Testis (tissue), 3 donors: ENCODE measurements around the gene VRK2. TPM values are rescaled to one million over a fixed set of nuclear protein-coding genes. Genes with fewer than 3 reads are reported as not detected.

ENCODE experiments used
- DNase-seq: peaks from one replicate; pipeline ENCODE4 v3.0.0-alpha.2; 2019
- H3K27ac ChIP-seq, 2 donors: fragments of 200-600 bp; sonication (generic); one replicate each; pipeline ENCODE4 v1.5.1; 2019
- H3K27me3 ChIP-seq: fragments of 200-600 bp; sonication (generic); one replicate; pipeline ENCODE4 v1.5.1; 2019
- H3K36me3 ChIP-seq: fragments of 200-600 bp; sonication (generic); one replicate; pipeline ENCODE4 v1.5.1; 2017; ENCODE audit warnings: low read depth; ENCODE audit errors: missing control alignments
- H3K4me1 ChIP-seq: fragments of 200-600 bp; sonication (generic); one replicate; pipeline ENCODE4 v1.5.1; 2019
- H3K4me3 ChIP-seq, 2 donors: fragments of 200-600 bp; sonication (generic); one replicate each; pipeline ENCODE4 v1.5.1; 2017 to 2019
- H3K9me3 ChIP-seq: fragments of 200-600 bp; sonication (generic); one replicate; pipeline ENCODE4 v1.5.1; 2017
- POLR2A ChIP-seq: fragments of 450-650 bp; IDR thresholded peaks from one replicate; pipeline ENCODE4 v1.6.1; 2017; ENCODE audit warnings: antibody characterized with exemption, mild to moderate bottlenecking, moderate library complexity
- WGBS, 2 donors: methylation state at CpG; one replicate each; pipeline ENCODE4 v1.1.5; 2018; 5-methylcytosine and 5-hydroxymethylcytosine counted together
- intact Hi-C: fragments of 100-400 bp; cut with DNase I; formaldehyde crosslinking; loops from one replicate; pipeline ENCODE4 v1.15.1; 2023; ENCODE audit warnings: low total_unique reads
- polyA plus RNA-seq: library from polyadenylated mRNA; stranded (reverse); fragments of 350-450 nt; fragmentation: Illumina TruSeq; extraction: RNeasy Lipid Tissue Mini Kit (QIAGEN cat#74804); gene quantifications from one replicate; pipeline ENCODE4 v1.2.3, GENCODE V29; 2014; ENCODE audit warnings: low read depth, low replicate concordance; ENCODE audit not compliant: insufficient read depth
- total RNA-seq, 2 donors: library from RNA; depleted of rRNA; stranded (reverse); fragments of >200 nt; gene quantifications; one replicate each; pipeline ENCODE4 v1.2.3, GENCODE V29; 2016
- TF ChIP-seq, protein P1 (sequence below), 3 experiments: fragments of 450-650 bp in 2 of 3; fragments of 200-600 bp in 1 of 3; sonication (generic) in 1 of 3; IDR thresholded peaks; one replicate each; pipeline ENCODE4 v1.5.1; 2016 to 2019; ENCODE audit warnings: antibody characterized with exemption in 3 of 3, mild to moderate bottlenecking in 2 of 3, moderate library complexity in 1 of 3

Gene VRK2
- total and polyA plus RNA-seq, 3 donors from 2014 or later, result 16.6 to 18.5 (median 16.7) TPM

DNA sequence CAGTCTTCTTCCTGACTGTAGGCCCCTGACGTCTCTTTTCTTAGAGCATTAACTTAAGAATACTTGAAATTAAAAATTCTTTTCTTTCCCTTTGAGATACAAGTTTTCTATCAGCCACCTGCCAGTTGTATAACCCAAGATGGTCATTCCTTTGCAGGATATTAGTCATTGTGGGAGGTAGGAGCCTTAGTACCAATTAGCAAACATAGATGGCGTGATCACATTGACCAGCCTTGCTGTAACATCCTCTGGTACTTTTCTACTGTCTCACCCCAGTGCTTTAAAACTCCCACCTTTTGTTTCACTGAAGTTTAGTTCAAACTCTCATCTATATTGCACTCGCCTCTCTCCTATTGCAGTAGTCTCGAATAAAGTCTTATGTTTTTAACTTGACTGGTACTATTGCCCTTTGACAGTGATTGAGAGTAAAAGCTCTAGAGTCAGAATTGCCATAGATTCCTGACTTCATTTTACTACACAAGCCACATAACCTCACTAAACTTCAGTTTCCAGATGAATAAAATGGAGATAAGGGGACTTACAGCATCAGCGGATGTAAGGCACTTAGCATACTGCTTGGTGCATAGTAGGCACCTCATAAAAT lies 74.1 kb downstream of the VRK2 start:
- no peaks in the 10 kb centered on the region for H3K9me3 ChIP-seq

GRCh38 chr2:58122040-58122439 lies 75.4 kb downstream of the VRK2 start:
- intact Hi-C loops, result no loop called here

More for the DNA sequence above, 74.1 kb downstream of the VRK2 start:
- no peaks in the 10 kb centered on the region for H3K36me3 ChIP-seq
- H3K27me3 ChIP-seq, result no peaks in the 10 kb centered on the region
- intact Hi-C loops, result no loop called here
- H3K4me1 ChIP-seq, result no peaks in the 10 kb centered on the region
- H3K4me3 ChIP-seq, result no peak overlapping the region
- no peak for DNase-seq
- H3K27ac ChIP-seq, result no peak overlapping the region
- no peak for TF ChIP-seq POLR2A
- TF ChIP-seq, protein P1, sequence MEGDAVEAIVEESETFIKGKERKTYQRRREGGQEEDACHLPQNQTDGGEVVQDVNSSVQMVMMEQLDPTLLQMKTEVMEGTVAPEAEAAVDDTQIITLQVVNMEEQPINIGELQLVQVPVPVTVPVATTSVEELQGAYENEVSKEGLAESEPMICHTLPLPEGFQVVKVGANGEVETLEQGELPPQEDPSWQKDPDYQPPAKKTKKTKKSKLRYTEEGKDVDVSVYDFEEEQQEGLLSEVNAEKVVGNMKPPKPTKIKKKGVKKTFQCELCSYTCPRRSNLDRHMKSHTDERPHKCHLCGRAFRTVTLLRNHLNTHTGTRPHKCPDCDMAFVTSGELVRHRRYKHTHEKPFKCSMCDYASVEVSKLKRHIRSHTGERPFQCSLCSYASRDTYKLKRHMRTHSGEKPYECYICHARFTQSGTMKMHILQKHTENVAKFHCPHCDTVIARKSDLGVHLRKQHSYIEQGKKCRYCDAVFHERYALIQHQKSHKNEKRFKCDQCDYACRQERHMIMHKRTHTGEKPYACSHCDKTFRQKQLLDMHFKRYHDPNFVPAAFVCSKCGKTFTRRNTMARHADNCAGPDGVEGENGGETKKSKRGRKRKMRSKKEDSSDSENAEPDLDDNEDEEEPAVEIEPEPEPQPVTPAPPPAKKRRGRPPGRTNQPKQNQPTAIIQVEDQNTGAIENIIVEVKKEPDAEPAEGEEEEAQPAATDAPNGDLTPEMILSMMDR (IDR thresholded peaks at IDR 0.05), result no peak
- WGBS, 2 donors, result 95 to 96% methylated on average over 5 of the region's 5 CpGs

GRCh38 chr2:58122540-58122939 lies 75.9 kb downstream of the VRK2 start:
- WGBS, 2 donors, result 90 to 99% methylated on average over 3 of the region's 3 CpGs
- intact Hi-C loops, result no loop called here
- Histone ChIP-seq H3K27ac (no peak overlapping the region), H3K27me3 (no peaks in the 10 kb centered on the region), H3K4me1 (no peaks in the 10 kb centered on the region), H3K36me3 (no peaks in the 10 kb centered on the region), H3K4me3 (no peak overlapping the region), H3K9me3 (no peaks in the 10 kb centered on the region)
- no peak for TF ChIP-seq POLR2A
- TF ChIP-seq, protein P1 (IDR thresholded peaks at IDR 0.05), result no peak
- DNase-seq, result no peak

More at GRCh38 chr2:58122040-58122439, 75.4 kb downstream of the VRK2 start:
- no peaks in the 10 kb centered on the region for H3K36me3 ChIP-seq
- no peak overlapping the region for H3K4me3 ChIP-seq
- H3K27me3 ChIP-seq, result no peaks in the 10 kb centered on the region
- H3K9me3 ChIP-seq, result no peaks in the 10 kb centered on the region
- no peak for DNase-seq
- TF ChIP-seq POLR2A, result no peak
- TF ChIP-seq, protein P1 (IDR thresholded peaks at IDR 0.05), result no peak
- H3K4me1 ChIP-seq, result no peaks in the 10 kb centered on the region
- no peak overlapping the region for H3K27ac ChIP-seq
- WGBS, 2 donors, result 82 to 87% methylated on average over 3 of the region's 3 CpGs

GRCh38 chr2:58127111-58127510 lies 80.5 kb downstream of the VRK2 start:
- intact Hi-C loops, result no loop called here
- no peak for TF ChIP-seq POLR2A
- TF ChIP-seq, protein P1 (IDR thresholded peaks at IDR 0.05), result no peak

DNA sequence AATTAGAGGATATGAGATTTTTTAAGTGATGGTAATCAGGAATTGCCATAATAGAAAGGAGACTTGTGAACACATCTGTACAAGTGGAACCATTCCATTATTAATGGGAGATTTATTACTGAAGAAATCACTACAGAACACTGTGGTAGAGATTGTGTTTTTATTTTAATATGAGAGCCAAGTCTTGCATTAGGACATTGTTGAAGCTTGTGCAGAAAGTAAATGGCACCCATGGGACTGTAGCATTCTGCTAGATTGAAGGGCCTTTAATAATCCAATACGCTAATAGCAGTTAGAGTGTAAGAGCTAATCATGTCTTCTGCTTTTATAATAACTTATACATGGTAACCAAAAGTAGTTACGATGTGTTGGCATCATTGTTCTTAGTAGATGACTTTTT lies 83.6 kb downstream of the VRK2 start:
- WGBS, 2 donors, result 63 to 68% methylated on average over 2 of the region's 2 CpGs
- H3K36me3 ChIP-seq, result no peaks in the 10 kb centered on the region
- no peaks in the 10 kb centered on the region for H3K9me3 ChIP-seq
- no peak overlapping the region for H3K27ac ChIP-seq
- no peak for DNase-seq
- intact Hi-C loops, result no loop called here
- H3K27me3 ChIP-seq, result no peaks in the 10 kb centered on the region
- H3K4me3 ChIP-seq, result no peak overlapping the region
- no peak for TF ChIP-seq POLR2A
- TF ChIP-seq, protein P1 (IDR thresholded peaks at IDR 0.05), result no peak
- H3K4me1 ChIP-seq, result no peaks in the 10 kb centered on the region

More at GRCh38 chr2:58127111-58127510, 80.5 kb downstream of the VRK2 start:
- no peaks in the 10 kb centered on the region for H3K4me1 ChIP-seq
- H3K36me3 ChIP-seq, result no peaks in the 10 kb centered on the region
- 92 to 93% methylated on average over 3 of the region's 3 CpGs for WGBS, 2 donors
- no peak overlapping the region for H3K4me3 ChIP-seq
- H3K27me3 ChIP-seq, result no peaks in the 10 kb centered on the region
- H3K27ac ChIP-seq, result no peak overlapping the region
- no peaks in the 10 kb centered on the region for H3K9me3 ChIP-seq
- DNase-seq, result no peak
